Epithelial cell of prostate (primary cell): Measurements from ENCODE around the gene G6PD.
"Not testable (repeated sequence)": the region's sequence is repeated elsewhere in the genome, so short reads cannot be mapped to it uniquely, and the experiment has no call there.

Experiments used
- DNase-seq: peaks from one replicate; pipeline ENCODE4 v3.0.0-alpha.2; 2011; ENCODE audit warnings: low read depth, low spot score
- H3K27ac ChIP-seq: fragments of 450-650 bp; 2 replicates; pipeline ENCODE4 v1.5.1; 2017; ENCODE audit warnings: mild to moderate bottlenecking

The G6PD gene

DNA sequence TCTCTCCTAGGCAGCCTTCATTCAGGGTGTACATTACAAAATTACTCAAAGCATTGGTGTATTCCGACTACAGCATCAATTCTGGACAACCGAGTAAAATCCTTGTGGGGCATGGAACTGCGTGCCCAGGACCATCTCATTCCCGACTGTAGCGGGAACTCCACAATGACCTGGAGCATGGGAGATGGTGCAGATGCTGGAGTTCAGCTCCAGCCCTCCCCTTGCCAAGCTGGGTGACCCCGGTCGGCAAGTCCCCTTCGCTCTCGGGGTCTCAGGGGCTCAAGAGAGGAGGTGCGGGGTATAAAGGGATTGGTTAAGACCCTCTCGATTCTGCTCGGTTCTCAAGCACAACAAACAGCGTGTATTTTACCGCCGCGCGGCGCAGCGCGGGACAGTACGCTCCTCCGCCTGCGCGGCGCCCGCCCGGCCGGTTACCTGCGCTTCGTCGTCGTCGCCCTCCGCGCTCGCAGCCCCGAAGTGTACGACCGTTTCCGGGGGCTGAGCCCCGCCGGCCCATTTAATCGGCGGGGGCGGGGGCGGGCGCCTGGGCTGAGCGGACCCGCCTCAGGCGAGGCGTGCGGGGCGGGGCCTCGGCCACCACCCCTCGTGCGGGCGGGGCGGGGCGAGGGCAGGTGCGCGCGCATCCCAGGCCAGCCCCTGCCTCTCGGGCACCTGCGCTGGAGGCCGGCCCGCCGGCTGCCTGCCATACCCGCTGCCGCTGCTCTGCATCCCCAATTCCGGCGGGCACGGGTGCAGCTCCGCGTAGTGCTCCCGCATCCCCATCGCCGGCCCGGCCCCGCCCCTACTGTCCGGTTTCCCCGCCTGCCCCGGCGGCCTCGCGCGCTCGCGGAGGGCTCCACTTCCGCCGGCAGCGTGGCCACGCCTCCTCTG, at the start of gene G6PD:
Gene G6PD, minus strand, starts transcription at position 493 of the 891 bp plus-strand sequence. CDS start 691 bp downstream, outside the sequence.
- peak within 1 kb of the TSS; percentile 92 for H3K27ac ChIP-seq
- no peak for DNase-seq

DNA sequence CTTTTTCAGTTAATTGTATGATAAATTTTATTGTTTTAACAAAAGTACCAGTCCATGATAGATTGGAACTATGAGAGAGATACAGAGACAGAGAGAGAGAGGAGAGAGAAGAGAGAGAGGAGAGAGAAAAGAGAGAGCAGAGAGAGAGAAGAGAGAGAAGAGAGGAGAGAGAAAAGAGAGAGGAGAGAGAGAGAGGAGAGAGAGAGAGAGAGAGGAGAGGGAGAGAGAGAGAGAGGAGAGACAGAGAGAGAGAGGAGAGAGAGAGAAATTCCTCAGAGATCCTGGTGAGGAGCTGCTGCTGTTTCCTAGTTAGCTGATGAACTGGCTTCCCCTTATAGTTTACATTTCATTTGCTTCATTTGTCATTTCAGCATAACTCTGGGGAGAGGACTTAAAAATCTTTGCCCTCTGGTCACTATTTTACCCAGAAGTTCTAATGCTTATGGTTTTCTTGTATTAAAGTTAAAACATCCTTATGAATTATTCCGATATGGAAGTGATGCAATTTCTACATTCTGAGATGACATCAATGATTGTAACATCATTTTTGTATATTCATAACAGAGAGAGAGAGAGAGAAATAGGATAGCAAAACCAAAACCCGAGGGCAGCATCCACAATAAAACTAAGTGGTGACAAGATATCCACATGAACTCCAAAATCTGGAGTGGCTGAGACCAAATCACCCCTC, 49.1 kb upstream of the G6PD start:
- no peak for DNase-seq
- peak overlapping the region; percentile 68 for H3K27ac ChIP-seq

GRCh38 chrX:154594491-154594890, 47.8 kb upstream of the G6PD start:
- DNase-seq = no peak
- no peak overlapping the region for H3K27ac ChIP-seq

- H3K27ac ChIP-seq = no peak overlapping the region
- DNase-seq = no peak
Observed at GRCh38 chrX:154593201-154593600, 46.6 kb upstream of the G6PD start.

DNA sequence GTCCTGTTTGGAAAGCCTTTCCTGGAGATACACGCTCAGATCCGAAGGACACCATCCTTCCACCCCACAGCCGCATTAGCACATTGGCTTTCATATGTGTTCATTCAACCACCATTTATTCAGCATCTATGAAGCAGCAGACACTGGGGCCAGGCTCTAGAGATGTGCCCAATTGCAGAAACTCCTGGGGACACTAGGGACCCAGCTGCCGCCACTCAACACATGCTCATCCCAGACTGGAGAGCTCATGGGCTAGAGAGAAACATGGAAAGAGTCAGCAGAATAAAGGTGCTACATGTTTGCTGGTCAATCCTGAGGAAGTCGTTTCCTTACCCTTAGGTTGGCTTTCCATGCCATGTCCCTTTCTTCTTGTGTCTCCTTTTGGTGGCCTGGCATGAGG, 45.9 kb upstream of the G6PD start:
- H3K27ac ChIP-seq = no peak overlapping the region
- DNase-seq = no peak

- DNase-seq, H3K27ac ChIP-seq: not testable (repeated sequence)
Observed at GRCh38 chrX:154590415-154590814, 43.8 kb upstream of the G6PD start.

DNA sequence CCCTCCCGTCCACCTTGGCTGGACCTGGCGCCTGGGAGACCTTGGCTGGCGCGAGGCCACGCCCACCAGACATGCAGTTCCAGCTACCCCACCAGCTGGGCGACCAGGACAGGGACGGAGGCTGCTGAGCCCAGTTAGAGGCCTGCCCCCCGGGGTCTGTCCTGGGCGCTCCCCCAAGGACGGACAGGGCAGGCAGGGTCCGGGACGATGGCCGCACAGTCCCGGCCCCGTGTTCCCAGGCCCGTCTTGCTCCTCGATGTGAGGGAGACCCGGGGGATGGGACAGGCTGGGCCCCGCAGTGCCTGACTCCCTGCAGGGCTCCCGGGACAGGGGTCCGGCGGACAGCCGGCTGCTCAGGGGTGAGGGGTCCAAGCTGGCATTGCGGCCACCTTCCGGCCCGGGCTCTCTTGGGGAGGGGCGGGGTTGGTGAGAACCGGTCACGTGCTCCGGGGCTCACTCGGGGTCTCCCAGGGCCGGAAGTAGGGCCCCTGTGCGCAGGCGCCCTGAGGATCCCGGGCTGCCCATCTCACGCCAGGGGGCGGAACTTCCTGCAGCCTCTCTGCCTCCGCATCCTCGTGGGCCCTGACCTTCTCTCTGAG, 38.0 kb upstream of the G6PD start, which contains the start of gene CTAG1A:
Gene CTAG1A, plus strand, starts transcription at position 549 of the 599 bp plus-strand sequence. CDS start 74 bp downstream, outside the sequence.
- not testable (repeated sequence) for DNase-seq, H3K27ac ChIP-seq

- DNase-seq, H3K27ac ChIP-seq: not testable (repeated sequence)
Observed at GRCh38 chrX:154582994-154583393, 36.3 kb upstream of the G6PD start.

GRCh38 chrX:154575076-154575475, 28.4 kb upstream of the G6PD start:
- not testable (repeated sequence) for H3K27ac ChIP-seq, DNase-seq

GRCh38 chrX:154573061-154573460, 26.4 kb upstream of the G6PD start:
- H3K27ac ChIP-seq, DNase-seq: not testable (repeated sequence)

GRCh38 chrX:154570361-154570760, 23.7 kb upstream of the G6PD start:
- H3K27ac ChIP-seq, DNase-seq: not testable (repeated sequence)

- DNase-seq, H3K27ac ChIP-seq: not testable (repeated sequence)
Observed at GRCh38 chrX:154562295-154562694, 15.6 kb upstream of the G6PD start.

DNA sequence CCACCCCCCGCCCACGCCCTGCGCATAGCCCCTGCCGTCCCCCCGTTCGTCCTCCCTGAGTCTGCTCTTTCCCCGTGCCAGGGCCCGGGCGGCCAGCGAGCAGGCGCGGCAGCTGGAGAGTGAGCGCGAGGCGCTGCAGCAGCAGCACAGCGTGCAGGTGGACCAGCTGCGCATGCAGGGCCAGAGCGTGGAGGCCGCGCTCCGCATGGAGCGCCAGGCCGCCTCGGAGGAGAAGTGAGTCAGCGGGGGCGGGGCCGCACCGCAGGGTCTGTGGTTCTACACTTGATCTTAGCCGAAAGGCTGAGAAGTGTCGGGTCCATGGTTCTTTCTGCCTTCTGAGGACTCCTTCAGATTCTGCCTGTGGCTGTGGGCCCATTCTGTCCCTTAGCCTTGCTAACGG, 13.7 kb upstream of the G6PD start:
- DNase-seq, H3K27ac ChIP-seq: not testable (repeated sequence)

- not testable (repeated sequence) for DNase-seq, H3K27ac ChIP-seq
Observed at GRCh38 chrX:154558896-154559295, 12.2 kb upstream of the G6PD start.

- not testable (repeated sequence) for H3K27ac ChIP-seq, DNase-seq
Observed at GRCh38 chrX:154558060-154558690, 11.5 kb upstream of the G6PD start.

DNA sequence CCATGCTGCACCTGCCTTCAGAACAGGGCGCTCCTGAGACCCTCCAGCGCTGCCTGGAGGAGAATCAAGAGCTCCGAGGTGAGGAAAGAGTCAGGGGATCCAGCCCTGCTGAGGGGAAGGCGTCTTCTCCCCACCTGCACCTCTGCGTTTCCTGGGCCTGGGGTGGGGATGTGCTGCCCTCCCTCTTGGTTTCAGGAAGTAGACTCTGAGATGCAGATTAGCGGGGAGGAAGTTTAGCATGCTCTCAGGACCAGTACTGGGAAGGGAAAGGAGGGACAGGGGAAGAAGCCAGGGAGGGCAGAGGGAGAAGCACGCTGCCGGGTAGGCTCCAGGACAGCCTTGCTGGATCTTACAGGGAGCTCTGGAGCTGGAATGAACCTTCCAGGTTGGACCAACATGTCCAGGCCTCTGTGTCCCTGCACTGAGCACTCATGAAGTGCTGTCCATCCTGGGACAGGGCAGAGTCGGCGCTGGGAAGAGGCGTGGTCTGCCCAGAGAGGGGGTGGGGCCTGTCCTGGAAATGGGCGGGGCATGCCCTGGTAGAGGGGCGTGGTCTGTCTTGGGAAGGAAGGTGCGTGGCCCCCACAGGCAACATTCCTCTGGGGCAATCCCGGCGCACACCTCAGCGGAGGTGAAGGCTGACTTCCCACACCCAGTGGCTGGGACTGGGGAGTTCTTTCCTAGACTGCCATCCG, 5.6 kb upstream of the G6PD start:
- DNase-seq, H3K27ac ChIP-seq: not testable (repeated sequence)

DNA sequence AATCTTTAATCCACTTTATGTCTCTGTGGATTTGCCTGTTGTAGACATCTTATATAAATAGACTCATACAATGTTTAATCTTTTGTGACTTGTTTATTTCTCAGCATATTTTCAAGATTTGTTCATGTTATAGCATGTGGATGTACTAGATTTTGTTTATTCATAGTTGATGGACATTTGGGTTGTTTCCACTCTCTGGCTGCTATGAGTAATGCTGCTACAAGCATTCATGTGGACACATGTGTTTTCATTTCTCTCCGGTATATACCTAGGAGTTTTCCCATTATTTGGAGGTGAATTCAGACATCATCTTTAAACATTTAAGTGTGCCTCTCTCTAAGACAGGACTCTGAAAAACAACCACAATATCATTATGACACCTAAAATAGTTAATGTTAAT, 3.1 kb upstream of the G6PD start:
- peak overlapping the region; percentile 92 for H3K27ac ChIP-seq
- DNase-seq = no peak

DNA sequence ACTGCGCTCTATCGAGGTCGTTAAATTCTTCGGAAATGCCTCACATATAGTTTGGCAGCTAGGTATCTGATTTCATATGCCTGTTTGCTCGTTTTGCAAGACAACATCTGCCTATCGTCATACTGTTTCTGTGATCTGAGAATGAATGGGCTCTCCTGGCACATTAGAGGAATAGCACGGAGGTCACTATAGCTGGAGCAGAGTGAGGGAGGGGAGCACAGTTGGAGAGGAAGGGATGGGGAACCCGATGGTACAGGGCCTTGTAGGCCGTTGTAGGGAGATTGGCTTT, 1.3 kb upstream of the G6PD start:
- H3K27ac ChIP-seq = peak overlapping the region; percentile 92
- DNase-seq = no peak

DNA sequence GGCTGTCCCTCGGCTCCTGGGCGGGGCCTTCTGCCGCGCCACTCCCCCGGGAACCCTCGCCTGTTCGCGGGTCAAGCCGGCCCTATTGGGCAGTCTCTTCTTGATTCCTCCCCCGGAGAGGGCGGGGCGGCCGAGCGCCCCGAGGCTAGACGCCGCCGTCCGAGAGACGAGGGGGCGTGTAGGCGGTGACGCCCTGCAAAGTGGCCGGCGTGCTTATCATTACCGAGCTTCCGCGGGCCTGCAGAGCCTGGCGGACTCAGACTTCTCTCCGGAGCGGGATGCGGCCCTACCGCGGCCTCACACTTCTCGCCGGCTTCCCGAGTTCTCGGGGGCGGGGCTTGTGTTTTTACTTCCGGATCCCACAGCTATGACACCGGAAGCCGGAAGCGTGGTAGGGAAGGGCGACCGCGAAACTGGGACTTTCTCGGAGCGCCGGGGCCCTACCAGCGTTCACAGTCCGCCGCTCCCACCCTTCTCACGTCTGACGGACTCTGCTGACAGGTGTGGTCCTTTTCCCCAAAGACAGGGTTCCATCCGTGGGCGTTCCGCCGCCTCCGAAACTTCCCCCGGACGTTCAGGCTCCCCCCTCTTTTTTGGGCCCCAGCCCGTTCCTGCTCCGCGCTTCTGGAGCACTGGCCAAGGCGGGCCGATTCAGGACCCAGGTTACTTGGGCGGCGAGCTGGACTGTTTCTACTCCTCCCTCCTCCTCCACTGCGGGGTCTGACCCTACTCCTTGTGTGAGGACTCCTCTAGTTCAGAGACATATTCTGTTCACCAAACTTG, 790 bp upstream of the G6PD start, which contains the start of gene IKBKG:
Gene IKBKG, plus strand, starts transcription at position 376 of the 783 bp plus-strand sequence. CDS start 4,383 bp downstream, outside the sequence.
- H3K27ac ChIP-seq = peak within 1 kb of the TSS; percentile 92
- DNase-seq = no peak
